K562 (cell line): ENCODE results near the gene USP5. TPM values are rescaled to one million over a fixed set of nuclear protein-coding genes. Genes with fewer than 3 reads are reported as not detected.
A peak's percentile ranks its signal among the peaks of the same experiment; 100 is the strongest.

Experiments
- ATAC-seq: fragments of 200-7000 bp; cut with Tn5 transposase; 3 replicates; pipeline ENCODE4 v1.9.1; 2020; ENCODE audit warnings: moderate library complexity
- BruUV-seq: library from RNA; stranded (reverse); fragments of 400-500 nt; replicated peaks from 2 replicates; lab custom pipeline; 2021; lab: Mats Ljungman, UMichigan
- CTCF ChIA-PET: fragments of 300-600 bp; formaldehyde crosslinking; extraction: SDS; loops from one replicate; lab custom pipeline; 2021; ENCODE audit warnings: low intra/inter-chr PET ratio; lab: Yijun Ruan, JAX
- POLR2A ChIA-PET: fragments of 300-600, 350-650 bp; sonication (Branson Sonifier 250); formaldehyde crosslinking; extraction: SDS; loops from one replicate; lab custom pipeline; 2021; ENCODE audit warnings: antibody characterized with exemption, inconsistent platforms; lab: Yijun Ruan, JAX
- DNase-seq, 4 experiments: peaks; one replicate each; pipeline versions ENCODE4 v3.0.0 to v3.0.0-alpha.2; 2011 to 2018; ENCODE audit warnings: low spot score in 3 of 4, mixed read lengths in 3 of 4; ENCODE audit errors: extremely low read depth in 1 of 4
- FAIRE-seq: peaks from 2 replicates; lab custom pipeline; 2011; peaks lifted over from hg19 to GRCh38; lab: Jason Lieb, UNC
- H2AFZ ChIP-seq: 2 replicates; pipeline ENCODE4 v1.6.0; 2011; ENCODE audit warnings: low read depth, low read length, control low read depth, inconsistent platforms
- H3K27ac ChIP-seq: fragments of 200-600 bp; 3 replicates; pipeline ENCODE4 v1.8.0; 2011; ENCODE audit warnings: low read depth, mild to moderate bottlenecking, control low read depth, inconsistent platforms, low read length, moderate library complexity, mixed read lengths; ENCODE audit errors: extremely low read depth
- H3K27me3 ChIP-seq, 2 experiments: fragments of 300-600 bp in 1 of 2; 2 replicates in 1 of 2; 3 replicates in 1 of 2; pipeline versions ENCODE4 v1.6.0 to v1.8.0; 2011; ENCODE audit warnings: inconsistent platforms in 2 of 2, low read length in 2 of 2, mild to moderate bottlenecking in 1 of 2, mixed read lengths in 1 of 2, moderate library complexity in 1 of 2; ENCODE audit not compliant: control insufficient read depth in 2 of 2, insufficient read depth in 2 of 2
- H3K36me3 ChIP-seq: fragments of 300-600 bp; 3 replicates; pipeline ENCODE4 v1.8.0; 2011; ENCODE audit warnings: mild to moderate bottlenecking, low read length, inconsistent platforms; ENCODE audit not compliant: control insufficient read depth, insufficient read depth
- H3K4me1 ChIP-seq, 2 experiments: fragments of 200-600 bp in 1 of 2; replicated peaks in 1 of 2; 2 replicates in 1 of 2; 3 replicates in 1 of 2; pipeline versions ENCODE4 v1.5.1 to v1.8.0; 2011; ENCODE audit warnings: inconsistent platforms in 2 of 2, low read length in 2 of 2, mild to moderate bottlenecking in 1 of 2, mixed read lengths in 1 of 2, moderate library complexity in 1 of 2; ENCODE audit not compliant: control insufficient read depth in 2 of 2, insufficient read depth in 2 of 2
- H3K4me2 ChIP-seq: 2 replicates; pipeline ENCODE4 v1.6.1; 2011; ENCODE audit warnings: low read length, control low read depth, inconsistent platforms, mixed read lengths; ENCODE audit not compliant: insufficient read depth
- H3K4me3 ChIP-seq: fragments of 200-600 bp; sonication (generic), shearing (Covaris generic); 2 replicates; pipeline ENCODE4 v1.5.1; 2016; ENCODE audit warnings: control low read depth, inconsistent platforms
- H3K79me2 ChIP-seq: fragments of 200-600 bp; 3 replicates; pipeline ENCODE4 v1.8.0; 2011; ENCODE audit warnings: low read length, inconsistent platforms; ENCODE audit not compliant: control insufficient read depth, insufficient read depth
- H3K9ac ChIP-seq, 2 experiments: 2 replicates each; pipeline versions ENCODE4 v1.6.0 to v1.6.1; 2011; ENCODE audit warnings: low read depth in 2 of 2, low read length in 2 of 2, control low read depth in 1 of 2, inconsistent platforms in 1 of 2, mild to moderate bottlenecking in 1 of 2, mixed read lengths in 1 of 2; ENCODE audit not compliant: insufficient read depth in 1 of 2
- H3K9me1 ChIP-seq: one replicate; pipeline ENCODE4 v1.6.0; 2011; ENCODE audit warnings: inconsistent platforms, mild to moderate bottlenecking, low read length, moderate library complexity; ENCODE audit not compliant: control insufficient read depth, insufficient read depth
- H3K9me3 ChIP-seq: replicated peaks from 2 replicates; pipeline ENCODE4 v1.5.1; 2011; ENCODE audit warnings: low read depth, low read length, inconsistent platforms; ENCODE audit not compliant: control insufficient read depth, insufficient read depth
- H4K20me1 ChIP-seq: replicated peaks from 2 replicates; pipeline ENCODE4 v1.6.1; 2011; ENCODE audit warnings: low read length, inconsistent platforms, mixed read lengths; ENCODE audit not compliant: control insufficient read depth, insufficient read depth
- EGR1 ChIP-seq: fragments of 450-650 bp; conservative IDR thresholded peaks from 2 replicates; pipeline ENCODE4 v1.6.1; 2017; ENCODE audit warnings: mild to moderate bottlenecking
- POLR2AphosphoS5 ChIP-seq: IDR thresholded peaks from 2 replicates; pipeline ENCODE4 v1.6.1; 2011; ENCODE audit warnings: mild to moderate bottlenecking, low read depth, low read length, moderate library complexity; ENCODE audit not compliant: control insufficient read depth, insufficient read depth
- TEAD2 ChIP-seq: fragments of 450-650 bp; IDR thresholded peaks from 2 replicates; pipeline ENCODE4 v1.6.1; 2016; ENCODE audit warnings: missing genetic modification characterization, control low read depth, missing compliant biosample characterization
- ZBTB7A ChIP-seq: IDR thresholded peaks from 2 replicates; pipeline ENCODE4 v1.6.1; 2011; ENCODE audit warnings: low read depth, mild to moderate bottlenecking, low read length, moderate library complexity, borderline replicate concordance; ENCODE audit not compliant: control insufficient read depth
- WGBS: fragments of 100-300 bp; shearing (Covaris generic); methylation state at CpG from one replicate; pipeline ENCODE4 v1.1.6; 2016; ENCODE audit warnings: low coverage, mixed read lengths; ENCODE audit not compliant: insufficient coverage; ENCODE audit errors: missing lambda C conversion rate; 5-methylcytosine and 5-hydroxymethylcytosine counted together
- in situ Hi-C: fragments of 300-500 bp; cut with MboI; formaldehyde crosslinking; loops from 4 replicates; pipeline ENCODE4 v1.15.0; 2018; ENCODE audit warnings: inconsistent platforms, mixed read lengths
- intact Hi-C: fragments of 100-400 bp; cut with micrococcal nuclease; formaldehyde crosslinking; loops from 2 replicates; pipeline ENCODE4 v1.14.2; 2022
- polyA plus RNA-seq, 8 experiments: library from polyadenylated mRNA; depleted of rRNA in 4 of 8; stranded (reverse) in 5 of 8; unstranded in 3 of 8; fragments of >200 nt; fragmentation: Nextera tagmentation in 2 of 8; fragmentation: Illumina TruSeq in 1 of 8; extraction: Ambion mirVana in 2 of 8; extraction: Trizol in 1 of 8; gene quantifications; 2 replicates each; pipeline versions ENCODE4 v1.2.1 to v1.2.3, GENCODE V29; 2011 to 2014; ENCODE audit warnings: inconsistent platforms in 1 of 8, missing spikeins in 1 of 8
- total RNA-seq, 7 experiments: library from RNA; depleted of rRNA in 6 of 7; stranded (reverse); fragments of >200 nt in 6 of 7; fragmentation: Illumina TruSeq in 2 of 7; extraction: Trizol in 2 of 7; gene quantifications; 2 replicates each; pipeline versions ENCODE4 v1.2.1 to v1.2.3, GENCODE V29; 2011 to 2021; ENCODE audit warnings: low replicate concordance in 1 of 7

USP5 gene
- total and polyA plus RNA-seq, 9 of the 15 experiments (the other 6 are each of a cell fraction or from before 2014, with no cell fraction given): 1.4 to 107 (median 48.6) TPM

GRCh38 chr12:6866163-6866919 is 14.4 kb downstream of the USP5 start:
- no TSS peak for BruUV-seq
- peaks cover 33% of the 10 kb centered on the region for H3K79me2 ChIP-seq
- POLR2A ChIA-PET: interaction anchor here (0.7 to 11.3 kb wide), 11 partner anchors 13 to 622 kb away, joined by 3 to 174 read pairs (median 3); partner anchors contain the start of genes C12orf57, CDCA3, RNU7-1 and USP5
- no peaks in the 10 kb centered on the region for H3K9me1 ChIP-seq
- DNase-seq (peak; percentile 61 to 66 (median 65)), ATAC-seq (0 out of 3 replicates have a peak, but pooled peaks have one; percentile 3), FAIRE-seq (no peak)
- H3K9ac ChIP-seq: peak overlapping the region; percentile 58 to 87; a peak in 3 of 4 replicates
- peaks cover 26 to 43% of the 10 kb centered on the region in 2 experiments; a peak in 4 of 5 replicates for H3K4me1 ChIP-seq
- WGBS: 45% methylated on average over 12 of the region's 19 CpGs
- H3K27ac ChIP-seq: peak overlapping the region; percentile 19; the same call in 1 of the 3 replicates
- peak overlapping the region; percentile 74 for H2AFZ ChIP-seq
- in situ Hi-C loops (loop anchor here (5.0 kb wide), 1 partner anchor 76 kb away; the partner anchor contains the start of genes C12orf57 and RNU7-1), intact Hi-C loops (loop anchor here (5.0 kb wide), 1 partner anchor 76 kb away; the partner anchor contains the start of genes C12orf57 and RNU7-1)
- no peaks in the 10 kb centered on the region for H3K27me3 ChIP-seq
- peak overlapping the region; percentile 96 for H3K4me3 ChIP-seq
- CTCF ChIA-PET: no interaction called here
- TF ChIP-seq ZBTB7A (peak; percentile 58; the same call in 1 of the 2 replicates), POLR2AphosphoS5 (no peak), EGR1 (peak; percentile 83), TEAD2 (tag) (no peak)
- peaks cover 34% of the 10 kb centered on the region for H4K20me1 ChIP-seq
- no peaks in the 10 kb centered on the region for H3K9me3 ChIP-seq
- H3K4me2 ChIP-seq: peak overlapping the region; percentile 83
- H3K36me3 ChIP-seq: peaks cover 74% of the 10 kb centered on the region
